Measurements from ENCODE around the gene LYRM2. TPM values are rescaled to one million over a fixed set of nuclear protein-coding genes. Genes with fewer than 3 reads are reported as not detected.

LYRM2 gene
- total RNA-seq, 6 experiments from 2014 or later = 39.9 to 48.4 (median 44.9) TPM

GRCh38 chr6:89680551-89680950 lies 42.0 kb upstream of the LYRM2 start:
- Mint-ChIP-seq H3K9me3 (no peaks in the 10 kb centered on the region), H3K4me3 (no peak overlapping the region), H3K27ac (no peak overlapping the region), H3K27me3 (ENCODE audit: insufficient read depth) (no peaks in the 10 kb centered on the region), H3K36me3 (ENCODE audit: low read depth) (peaks cover 32% of the 10 kb centered on the region), H3K4me1 (ENCODE audit: low read depth) (no peaks in the 10 kb centered on the region)
- DNase-seq = no peak
- no peak for TF ChIP-seq CTCF (IDR thresholded peaks at IDR 0.05)

GRCh38 chr6:89680150-89680549 lies 41.6 kb upstream of the LYRM2 start:
- H3K27ac Mint-ChIP-seq = no peak overlapping the region
- no peak for DNase-seq
- peaks cover 34% of the 10 kb centered on the region for H3K36me3 Mint-ChIP-seq (ENCODE audit: low read depth)

GRCh38 chr6:89679215-89680120 lies 40.9 kb upstream of the LYRM2 start:
- no peaks in the 10 kb centered on the region for H3K27me3 Mint-ChIP-seq (ENCODE audit: insufficient read depth)
- TF ChIP-seq CTCF (IDR thresholded peaks at IDR 0.05) = no peak
- no peak overlapping the region for H3K27ac Mint-ChIP-seq
- peaks cover 31% of the 10 kb centered on the region for H3K36me3 Mint-ChIP-seq (ENCODE audit: low read depth)
- H3K9me3 Mint-ChIP-seq = no peaks in the 10 kb centered on the region
- DNase-seq = no peak
- H3K4me3 Mint-ChIP-seq = no peak overlapping the region
- no peaks in the 10 kb centered on the region for H3K4me1 Mint-ChIP-seq (ENCODE audit: low read depth)

More at GRCh38 chr6:89680150-89680549, 41.6 kb upstream of the LYRM2 start:
- no peak overlapping the region for H3K4me3 Mint-ChIP-seq
- TF ChIP-seq CTCF (IDR thresholded peaks at IDR 0.05) = no peak
- no peaks in the 10 kb centered on the region for H3K9me3 Mint-ChIP-seq
- H3K27me3 Mint-ChIP-seq (ENCODE audit: insufficient read depth) = no peaks in the 10 kb centered on the region
- H3K4me1 Mint-ChIP-seq (ENCODE audit: low read depth) = no peaks in the 10 kb centered on the region

GRCh38 chr6:89678531-89678930 lies 40.0 kb upstream of the LYRM2 start:
- no peak overlapping the region for H3K27ac Mint-ChIP-seq
- TF ChIP-seq CTCF (IDR thresholded peaks at IDR 0.05) = no peak
- H3K27me3 Mint-ChIP-seq (ENCODE audit: insufficient read depth) = no peaks in the 10 kb centered on the region

GRCh38 chr6:89675949-89676748 lies 37.6 kb upstream of the LYRM2 start:
- Mint-ChIP-seq H3K36me3 (ENCODE audit: low read depth) (peaks cover 32% of the 10 kb centered on the region), H3K27ac (no peak overlapping the region), H3K27me3 (ENCODE audit: insufficient read depth) (no peaks in the 10 kb centered on the region), H3K4me1 (ENCODE audit: low read depth) (no peaks in the 10 kb centered on the region), H3K4me3 (no peak overlapping the region), H3K9me3 (no peaks in the 10 kb centered on the region)
- TF ChIP-seq CTCF (IDR thresholded peaks at IDR 0.05) = no peak
- DNase-seq = no peak

More at GRCh38 chr6:89678531-89678930, 40.0 kb upstream of the LYRM2 start:
- DNase-seq = no peak
- Mint-ChIP-seq H3K36me3 (ENCODE audit: low read depth) (peaks cover 29% of the 10 kb centered on the region), H3K9me3 (no peaks in the 10 kb centered on the region), H3K4me3 (no peak overlapping the region), H3K4me1 (ENCODE audit: low read depth) (no peaks in the 10 kb centered on the region)
